Jurkat, Clone E6-1 (cell line): ENCODE results near the gene GCK.

Experiments
- DNase-seq: peaks from one replicate; pipeline ENCODE4 v3.0.0-alpha.2; 2011; ENCODE audit warnings: low read depth, low spot score
- H3K4me3 ChIP-seq: 2 replicates; pipeline ENCODE4 v1.5.1; 2011; ENCODE audit warnings: mild to moderate bottlenecking, low read length, control low read depth, moderate library complexity

Gene GCK

GRCh38 chr7:44149571-44150465 lies 39.4 kb downstream of the GCK start:
- no peak for DNase-seq
- no peak overlapping the region for H3K4me3 ChIP-seq

GRCh38 chr7:44148961-44149536 lies 40.2 kb downstream of the GCK start:
- DNase-seq = no peak

GRCh38 chr7:44148166-44148565 lies 41.1 kb downstream of the GCK start:
- no peak for DNase-seq
- no peak overlapping the region for H3K4me3 ChIP-seq

More at GRCh38 chr7:44148961-44149536, 40.2 kb downstream of the GCK start:
- H3K4me3 ChIP-seq = no peak overlapping the region

- H3K4me3 ChIP-seq = no peak overlapping the region
- no peak for DNase-seq
Observed at GRCh38 chr7:44147026-44147991, 41.9 kb downstream of the GCK start.

GRCh38 chr7:44145969-44146911 lies 43.0 kb downstream of the GCK start:
- H3K4me3 ChIP-seq = peak overlapping the region; percentile 39
- peak; percentile 54 for DNase-seq

- no peak for DNase-seq
- peak overlapping the region; percentile 39 for H3K4me3 ChIP-seq
Observed at GRCh38 chr7:44145479-44145968, 43.7 kb downstream of the GCK start.

- H3K4me3 ChIP-seq = no peak overlapping the region
- no peak for DNase-seq
Observed at GRCh38 chr7:44144968-44145478, 44.2 kb downstream of the GCK start.

GRCh38 chr7:44144426-44144967 lies 44.7 kb downstream of the GCK start:
- H3K4me3 ChIP-seq = no peak overlapping the region
- no peak for DNase-seq

GRCh38 chr7:44143646-44144250 lies 45.5 kb downstream of the GCK start:
- no peak for DNase-seq
- H3K4me3 ChIP-seq = no peak overlapping the region

- H3K4me3 ChIP-seq = no peak overlapping the region
- no peak for DNase-seq
Observed at GRCh38 chr7:44142028-44142427, 47.2 kb downstream of the GCK start.

- H3K4me3 ChIP-seq = no peak within 1 kb of the TSS
- DNase-seq = no peak
Observed at GRCh38 chr7:44141221-44141850, 47.9 kb downstream of the GCK start, which contains the start of gene MYL7. MYL7 (minus strand) TSS chr7:44141332; CDS start chr7:44141305, 27 bp downstream.

- DNase-seq = no peak
- no peak overlapping the region for H3K4me3 ChIP-seq
Observed at GRCh38 chr7:44140341-44140740, 48.9 kb downstream of the GCK start.

GRCh38 chr7:44139311-44140010 lies 49.8 kb downstream of the GCK start:
- no peak overlapping the region for H3K4me3 ChIP-seq

GRCh38 chr7:44138698-44139097 lies 50.5 kb downstream of the GCK start:
- H3K4me3 ChIP-seq = no peak overlapping the region
- DNase-seq = no peak

More at GRCh38 chr7:44139311-44140010, 49.8 kb downstream of the GCK start:
- DNase-seq = no peak

- no peak for DNase-seq
- H3K4me3 ChIP-seq = no peak overlapping the region
Observed at GRCh38 chr7:44136731-44137130, 52.5 kb downstream of the GCK start.

- no peak overlapping the region for H3K4me3 ChIP-seq
- DNase-seq = no peak
Observed at GRCh38 chr7:44134943-44135628, 54.2 kb downstream of the GCK start.
